Measurements from ENCODE around the gene MT1F.

MT1F gene

GRCh38 chr16:56633535-56633934, 24.2 kb upstream of the MT1F start:
- peaks cover 29% of the 10 kb centered on the region for H3K27me3 ChIP-seq (ENCODE audit: low read depth, low read length)

GRCh38 chr16:56634715-56635440, 22.9 kb upstream of the MT1F start:
- TF ChIP-seq EZH2phosphoT487 (IDR thresholded peaks at IDR 0.05; ENCODE audit: low read depth) = no peak
- TF ChIP-seq CTCF (IDR thresholded peaks at IDR 0.05; ENCODE audit: low read depth, low read length) = no peak
- no peak overlapping the region for H3K4me3 ChIP-seq (ENCODE audit: low read length)
- peaks cover 37% of the 10 kb centered on the region for H3K27me3 ChIP-seq (ENCODE audit: low read depth, low read length)
- no peaks in the 10 kb centered on the region for H3K9me3 ChIP-seq (ENCODE audit: insufficient read depth, low read length)
- H3K79me2 ChIP-seq (ENCODE audit: low read length) = no peaks in the 10 kb centered on the region
- H2AFZ ChIP-seq (ENCODE audit: low read depth, low read length) = no peak overlapping the region
- H3K4me2 ChIP-seq (ENCODE audit: low read length) = no peak overlapping the region
- peaks cover 11% of the 10 kb centered on the region for H3K4me1 ChIP-seq (ENCODE audit: low read length)
- no peak overlapping the region for H3K9ac ChIP-seq (ENCODE audit: low read length)
- H3K27ac ChIP-seq (ENCODE audit: low read length) = no peak overlapping the region
- no peaks in the 10 kb centered on the region for H4K20me1 ChIP-seq (ENCODE audit: insufficient read depth, low read length)
- H3K36me3 ChIP-seq (replicated peaks; ENCODE audit: low read depth, low read length) = no peaks in the 10 kb centered on the region

More at GRCh38 chr16:56633535-56633934, 24.2 kb upstream of the MT1F start:
- no peaks in the 10 kb centered on the region for H3K79me2 ChIP-seq (ENCODE audit: low read length)
- peaks cover 24% of the 10 kb centered on the region for H3K4me1 ChIP-seq (ENCODE audit: low read length)
- no peaks in the 10 kb centered on the region for H3K9me3 ChIP-seq (ENCODE audit: insufficient read depth, low read length)
- no peak overlapping the region for H3K9ac ChIP-seq (ENCODE audit: low read length)
- H3K36me3 ChIP-seq (replicated peaks; ENCODE audit: low read depth, low read length) = no peaks in the 10 kb centered on the region
- H4K20me1 ChIP-seq (ENCODE audit: insufficient read depth, low read length) = no peaks in the 10 kb centered on the region
- H3K4me3 ChIP-seq (ENCODE audit: low read length) = no peak overlapping the region
- no peak for TF ChIP-seq EZH2phosphoT487 (IDR thresholded peaks at IDR 0.05; ENCODE audit: low read depth)
- no peak for TF ChIP-seq CTCF (IDR thresholded peaks at IDR 0.05; ENCODE audit: low read depth, low read length)
- no peak overlapping the region for H3K27ac ChIP-seq (ENCODE audit: low read length)
- H3K4me2 ChIP-seq (ENCODE audit: low read length) = no peak overlapping the region
- H2AFZ ChIP-seq (ENCODE audit: low read depth, low read length) = no peak overlapping the region

- H3K4me2 ChIP-seq (ENCODE audit: low read length) = no peak overlapping the region
- H3K36me3 ChIP-seq (replicated peaks; ENCODE audit: low read depth, low read length) = no peaks in the 10 kb centered on the region
Measured at GRCh38 chr16:56635441-56635967, 22.3 kb upstream of the MT1F start.

More at GRCh38 chr16:56635441-56635967, 22.3 kb upstream of the MT1F start:
- no peaks in the 10 kb centered on the region for H3K79me2 ChIP-seq (ENCODE audit: low read length)
- no peak overlapping the region for H3K27ac ChIP-seq (ENCODE audit: low read length)
- no peak overlapping the region for H3K9ac ChIP-seq (ENCODE audit: low read length)
- H2AFZ ChIP-seq (ENCODE audit: low read depth, low read length) = no peak overlapping the region
- peaks cover 4% of the 10 kb centered on the region for H3K4me1 ChIP-seq (ENCODE audit: low read length)
- H3K27me3 ChIP-seq (ENCODE audit: low read depth, low read length) = peaks cover 39% of the 10 kb centered on the region
- no peaks in the 10 kb centered on the region for H4K20me1 ChIP-seq (ENCODE audit: insufficient read depth, low read length)
- no peaks in the 10 kb centered on the region for H3K9me3 ChIP-seq (ENCODE audit: insufficient read depth, low read length)
- TF ChIP-seq CTCF (IDR thresholded peaks at IDR 0.05; ENCODE audit: low read depth, low read length) = no peak
- no peak for TF ChIP-seq EZH2phosphoT487 (IDR thresholded peaks at IDR 0.05; ENCODE audit: low read depth)
- no peak overlapping the region for H3K4me3 ChIP-seq (ENCODE audit: low read length)
